PC-3 (cell line): ENCODE measurements around the gene RNF151. TPM values are rescaled to one million over a fixed set of nuclear protein-coding genes. Genes with fewer than 3 reads are reported as not detected.

ENCODE experiments used
- ATAC-seq: fragments of 200-7000 bp; cut with Tn5 transposase; 2 replicates; pipeline ENCODE4 v1.9.1; 2020; ENCODE audit warnings: mild to moderate bottlenecking, moderate library complexity
- BruUV-seq: library from RNA; stranded (reverse); fragments of 400-500 nt; replicated peaks from 2 replicates; lab custom pipeline; 2021; lab: Mats Ljungman, UMichigan
- CTCF ChIA-PET: fragments of 300-600 bp; sonication (Branson Sonifier 250); formaldehyde crosslinking; loops from one replicate; lab custom pipeline; 2022; ENCODE audit warnings: antibody characterized with exemption; lab: Charles Lee
- POLR2A ChIA-PET: fragments of 300-600 bp; sonication (Branson Sonifier 250); formaldehyde crosslinking; loops from one replicate; lab custom pipeline; 2022; ENCODE audit warnings: antibody characterized with exemption; ENCODE audit not compliant: unreplicated experiment; lab: Charles Lee
- DNase-seq: peaks from one replicate; pipeline ENCODE4 v3.0.0-alpha.2; 2015
- H2AFZ ChIP-seq: fragments of 300-600 bp; sonication (generic); 2 replicates; pipeline ENCODE4 v1.6.0; 2016; ENCODE audit warnings: antibody characterized with exemption, low read length
- H3F3A ChIP-seq: fragments of 300-600 bp; sonication (generic); one replicate; pipeline ENCODE4 v1.6.0; 2017; ENCODE audit warnings: antibody characterized with exemption, low read length, control low read depth, mild to moderate bottlenecking; ENCODE audit not compliant: unreplicated experiment
- H3K27ac ChIP-seq: fragments of 300-600 bp; sonication (generic); 2 replicates; pipeline ENCODE4 v1.5.1; 2016; ENCODE audit warnings: mild to moderate bottlenecking, low read length
- H3K27me3 ChIP-seq: fragments of 300-600 bp; sonication (generic); 2 replicates; pipeline ENCODE4 v1.6.1; 2016; ENCODE audit warnings: low read length, mixed read lengths
- H3K36me3 ChIP-seq: fragments of 300-600 bp; sonication (generic); 2 replicates; pipeline ENCODE4 v1.6.1; 2016; ENCODE audit warnings: low read depth, mixed run types, low read length, mixed read lengths
- H3K4me1 ChIP-seq: fragments of 300-600 bp; sonication (generic); 2 replicates; pipeline ENCODE4 v1.5.1; 2016; ENCODE audit warnings: low read length; ENCODE audit not compliant: insufficient read depth
- H3K4me2 ChIP-seq: fragments of 300-600 bp; sonication (generic); 2 replicates; pipeline ENCODE4 v1.6.0; 2016; ENCODE audit warnings: low read length
- H3K4me3 ChIP-seq: fragments of 300-600 bp; sonication (generic); 2 replicates; pipeline ENCODE4 v1.5.1; 2016; ENCODE audit warnings: mild to moderate bottlenecking, low read length, mixed read lengths
- H3K79me2 ChIP-seq: fragments of 300-600 bp; sonication (generic); 2 replicates; pipeline ENCODE4 v1.6.1; 2017; ENCODE audit warnings: low read length, mixed read lengths
- H3K9ac ChIP-seq: fragments of 300-600 bp; sonication (generic); 2 replicates; pipeline ENCODE4 v1.6.0; 2016; ENCODE audit warnings: mild to moderate bottlenecking, low read length
- H3K9me2 ChIP-seq: fragments of 300-600 bp; sonication (generic); replicated peaks from 2 replicates; pipeline ENCODE4 v1.6.1; 2016; ENCODE audit warnings: mixed run types, low read length, mixed read lengths
- H3K9me3 ChIP-seq: fragments of 300-600 bp; sonication (generic); 2 replicates; pipeline ENCODE4 v1.6.1; 2016; ENCODE audit warnings: low read length, mixed read lengths
- H4K20me1 ChIP-seq: fragments of 300-600 bp; sonication (generic); 2 replicates; pipeline ENCODE4 v1.6.1; 2016; ENCODE audit warnings: low read length, mixed read lengths
- CTCF ChIP-seq: fragments of 300-600 bp; sonication (generic); conservative IDR thresholded peaks from 2 replicates; pipeline ENCODE4 v1.5.1; 2017; ENCODE audit warnings: antibody characterized with exemption, low read depth, mild to moderate bottlenecking, low read length
- EZH2 ChIP-seq: fragments of 300-600 bp; sonication (generic); IDR thresholded peaks from one replicate; pipeline ENCODE4 v1.6.1; 2017; ENCODE audit warnings: antibody characterized with exemption, mild to moderate bottlenecking, low read length; ENCODE audit not compliant: unreplicated experiment
- EZH2phosphoT487 ChIP-seq: fragments of 300-600 bp; sonication (generic); IDR thresholded peaks from 2 replicates; pipeline ENCODE4 v1.6.1; 2018; ENCODE audit warnings: mild to moderate bottlenecking, antibody characterized with exemption, low read length, borderline replicate concordance
- intact Hi-C: fragments of 100-400 bp; cut with micrococcal nuclease; formaldehyde crosslinking; loops from 2 replicates; pipeline ENCODE4 v1.9.0; 2023
- total RNA-seq: library from RNA; depleted of rRNA; stranded (reverse); fragments of >200 nt; gene quantifications from 2 replicates; pipeline ENCODE4 v1.2.3, GENCODE V29; 2014

The RNF151 gene
- total RNA-seq, 1 experiment from 2014 or later, result not detected

DNA sequence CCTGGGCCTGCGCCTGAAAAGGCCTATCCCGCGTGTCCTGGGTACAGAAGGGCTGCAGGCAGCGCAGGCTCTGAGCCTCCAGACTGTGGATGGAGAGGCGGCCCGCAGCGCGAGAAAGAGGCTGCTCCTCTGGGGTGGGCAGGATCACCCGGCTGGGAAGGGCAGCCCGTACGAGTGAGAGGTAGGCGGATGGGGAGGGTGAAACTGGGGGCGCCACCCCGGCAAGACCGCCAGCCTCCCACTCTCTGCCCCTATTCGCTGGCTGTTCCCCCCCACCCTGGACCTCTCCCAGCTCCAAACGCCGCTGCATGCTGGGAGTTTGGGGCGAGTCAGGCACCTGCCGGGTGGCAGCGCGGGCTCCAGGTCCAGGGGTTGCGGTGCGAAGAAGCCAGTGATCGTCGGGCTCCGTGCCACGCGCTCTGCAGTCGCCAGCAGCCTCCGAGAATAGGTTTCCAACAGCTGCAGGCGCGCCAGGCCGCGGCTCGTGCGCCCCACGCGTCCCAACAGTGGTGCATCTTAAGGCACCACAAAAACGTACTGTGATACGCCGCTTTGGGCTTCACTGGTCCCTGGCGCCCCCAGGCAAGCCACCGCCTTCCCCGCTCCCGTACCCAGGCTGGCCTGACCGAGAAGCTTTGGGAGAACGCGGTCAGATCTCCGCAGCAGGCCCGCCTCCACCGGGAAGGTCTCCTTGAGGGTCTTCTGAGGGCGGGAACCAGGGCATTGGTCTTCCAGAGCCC lies 13.5 kb downstream of the RNF151 start:
- Histone ChIP-seq H3K4me3 (peak overlapping the region; percentile 64), H3F3A (peaks cover 3% of the 10 kb centered on the region), H3K9ac (no peak overlapping the region), H2AFZ (no peak overlapping the region), H3K9me2 (no peaks in the 10 kb centered on the region), H3K27ac (no peak overlapping the region), H3K79me2 (peaks cover 10% of the 10 kb centered on the region), H3K9me3 (no peaks in the 10 kb centered on the region), H3K4me2 (peak overlapping the region; percentile 88), H3K27me3 (no peaks in the 10 kb centered on the region), H4K20me1 (no peaks in the 10 kb centered on the region), H3K36me3 (no peaks in the 10 kb centered on the region), H3K4me1 (peaks cover 39% of the 10 kb centered on the region)
- BruUV-seq, result no TSS peak
- TF ChIP-seq CTCF (no peak), EZH2phosphoT487 (peak; percentile 48; the same call in 1 of the 2 replicates)
- no peak for DNase-seq
- ChIA-PET CTCF (no interaction called here), POLR2A (no interaction called here)
- intact Hi-C loops, result no loop called here
- ATAC-seq, result no peak

- no TSS peak for BruUV-seq
- Histone ChIP-seq H3K27ac (no peak overlapping the region), H3F3A (peaks cover 3% of the 10 kb centered on the region), H3K36me3 (no peaks in the 10 kb centered on the region), H3K4me2 (peak overlapping the region; percentile 88; the same call in 1 of the 2 replicates), H3K9me3 (no peaks in the 10 kb centered on the region), H3K79me2 (peaks cover 15% of the 10 kb centered on the region), H2AFZ (no peak overlapping the region), H3K27me3 (no peaks in the 10 kb centered on the region), H3K4me1 (peaks cover 44% of the 10 kb centered on the region), H3K9ac (no peak overlapping the region), H4K20me1 (no peaks in the 10 kb centered on the region), H3K4me3 (no peak overlapping the region), H3K9me2 (no peaks in the 10 kb centered on the region)
- DNase-seq (no peak), ATAC-seq (no peak)
- TF ChIP-seq EZH2phosphoT487 (no peak), EZH2 (no peak), CTCF (no peak)
- intact Hi-C loops, result no loop called here
- ChIA-PET POLR2A (no interaction called here), CTCF (no interaction called here)
Observed at GRCh38 chr16:1980770-1981087, 14.1 kb downstream of the RNF151 start.

GRCh38 chr16:1981398-1981836 lies 14.8 kb downstream of the RNF151 start, which contains the start of gene NOXO1:
NOXO1 (minus strand) TSS chr16:1981469; CDS start chr16:1981179, 290 bp downstream.
- H3K4me1 ChIP-seq, result peaks cover 47% of the 10 kb centered on the region

More at GRCh38 chr16:1981398-1981836, 14.8 kb downstream of the RNF151 start, which contains the start of gene NOXO1:
- no peaks in the 10 kb centered on the region for H4K20me1 ChIP-seq
- peaks cover 19% of the 10 kb centered on the region for H3K79me2 ChIP-seq
- H3K4me2 ChIP-seq, result peak within 1 kb of the TSS; percentile 88
- H3K9me2 ChIP-seq, result no peaks in the 10 kb centered on the region
- DNase-seq (no peak), ATAC-seq (no peak)
- ChIA-PET POLR2A (no interaction called here), CTCF (no interaction called here)
- no peak within 1 kb of the TSS for H3K9ac ChIP-seq
- BruUV-seq, result no TSS peak
- TF ChIP-seq EZH2, result no peak
- H3K27ac ChIP-seq, result no peak within 1 kb of the TSS
- intact Hi-C loops, result no loop called here
- 0 out of 2 replicates have a peak within 1 kb of the TSS, but pooled peaks have one; percentile 64 for H3K4me3 ChIP-seq
- no peaks in the 10 kb centered on the region for H3K27me3 ChIP-seq
- H3F3A ChIP-seq, result peaks cover 3% of the 10 kb centered on the region
- no peaks in the 10 kb centered on the region for H3K36me3 ChIP-seq
- H3K9me3 ChIP-seq, result no peaks in the 10 kb centered on the region
- H2AFZ ChIP-seq, result no peak within 1 kb of the TSS
